Gastrocnemius medialis (tissue), 4 donors: ENCODE data around the gene PLPPR2.

Source experiments
- CTCF ChIP-seq, 5 experiments: fragments of 450-650 bp in 3 of 5; fragments of 200-600 bp in 2 of 5; sonication (generic) in 2 of 5; IDR thresholded peaks in 4 of 5; conservative IDR thresholded peaks in 1 of 5; 1 replicate in 4 of 5; 2 replicates in 1 of 5; pipeline ENCODE4 v1.5.1; 2016 to 2019; ENCODE audit warnings: antibody characterized with exemption in 5 of 5, mild to moderate bottlenecking in 3 of 5, moderate library complexity in 3 of 5
- POLR2A ChIP-seq, 2 donors: fragments of 450-650 bp; IDR thresholded peaks; one replicate each; pipeline ENCODE4 v1.6.1; 2017; ENCODE audit warnings: antibody characterized with exemption in 2 of 2, mild to moderate bottlenecking in 2 of 2, moderate library complexity in 2 of 2

- TF ChIP-seq CTCF (IDR thresholded peaks at IDR 0.05 in 4 of 5, conservative IDR thresholded peaks at IDR 0.05 in 1 of 5) (no peak), POLR2A (IDR thresholded peaks at IDR 0.05) (no peak)
Observed at GRCh38 chr19:11324748-11325389, 30.4 kb upstream of the PLPPR2 start.
